Measurements from ENCODE around the gene CPXM2.

Gene CPXM2

DNA sequence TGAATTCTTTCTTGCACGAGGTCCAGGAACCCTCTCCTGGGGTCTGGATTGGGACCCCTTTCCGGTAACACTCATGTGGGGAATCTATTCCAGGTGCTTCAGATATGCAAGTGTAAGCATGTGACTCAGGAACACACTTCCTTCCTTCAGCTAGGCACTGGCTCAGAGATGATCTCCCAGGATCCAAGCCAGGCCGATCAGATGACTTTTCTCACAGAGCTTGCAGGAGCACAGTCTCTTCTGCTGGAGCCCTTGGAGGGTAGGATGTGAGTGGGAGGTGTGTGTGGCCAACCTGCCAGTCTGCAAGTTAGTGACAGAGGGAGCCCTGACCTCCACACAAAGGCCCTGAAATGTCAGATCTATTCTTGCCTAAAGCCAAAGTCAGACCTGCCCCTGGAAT is 108.3 kb downstream of the CPXM2 start:
- CTCF ChIA-PET, result no interaction called here
- no peak for DNase-seq (ENCODE audit: extremely low spot score)
- POLR2A ChIA-PET, result no interaction called here
- TF ChIP-seq LEF1 (IDR thresholded peaks at IDR 0.05; ENCODE audit: borderline replicate concordance), result no peak

DNA sequence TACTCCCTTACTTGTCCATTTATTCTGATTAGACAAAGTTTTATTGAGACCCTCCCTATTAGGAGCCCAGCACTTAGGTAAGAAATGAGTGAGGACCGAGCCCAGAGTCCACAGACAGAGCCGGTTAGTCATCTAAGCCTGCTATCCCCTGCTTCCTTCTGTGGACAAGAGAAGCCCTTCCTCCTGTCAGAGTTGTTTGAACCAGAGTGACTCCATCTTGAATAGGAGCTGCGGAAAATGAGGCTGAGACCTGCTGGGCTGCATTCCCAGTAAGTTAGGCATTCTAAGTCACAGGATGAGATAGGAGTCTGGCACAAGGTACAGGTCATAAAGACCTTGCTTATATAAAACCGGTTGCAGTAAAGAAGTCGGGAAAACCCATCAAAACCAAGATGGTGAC is 109.1 kb downstream of the CPXM2 start:
- TF ChIP-seq CTBP1 (IDR thresholded peaks at IDR 0.05; ENCODE audit: borderline replicate concordance) (no peak), NFRKB (IDR thresholded peaks at IDR 0.05) (no peak), SUZ12 (IDR thresholded peaks at IDR 0.05) (no peak), ELF4 (IDR thresholded peaks at IDR 0.05) (no peak), PKNOX1 (IDR thresholded peaks at IDR 0.05) (no peak), BHLHE40 (IDR thresholded peaks at IDR 0.05; ENCODE audit: borderline replicate concordance) (no peak), ARNT (IDR thresholded peaks at IDR 0.05) (no peak), SP1 (IDR thresholded peaks at IDR 0.05) (no peak), FOXA1 (IDR thresholded peaks at IDR 0.05) (no peak)
- DNase-seq (ENCODE audit: extremely low spot score), result no peak
- ChIA-PET POLR2A (no interaction called here), CTCF (no interaction called here)

DNA sequence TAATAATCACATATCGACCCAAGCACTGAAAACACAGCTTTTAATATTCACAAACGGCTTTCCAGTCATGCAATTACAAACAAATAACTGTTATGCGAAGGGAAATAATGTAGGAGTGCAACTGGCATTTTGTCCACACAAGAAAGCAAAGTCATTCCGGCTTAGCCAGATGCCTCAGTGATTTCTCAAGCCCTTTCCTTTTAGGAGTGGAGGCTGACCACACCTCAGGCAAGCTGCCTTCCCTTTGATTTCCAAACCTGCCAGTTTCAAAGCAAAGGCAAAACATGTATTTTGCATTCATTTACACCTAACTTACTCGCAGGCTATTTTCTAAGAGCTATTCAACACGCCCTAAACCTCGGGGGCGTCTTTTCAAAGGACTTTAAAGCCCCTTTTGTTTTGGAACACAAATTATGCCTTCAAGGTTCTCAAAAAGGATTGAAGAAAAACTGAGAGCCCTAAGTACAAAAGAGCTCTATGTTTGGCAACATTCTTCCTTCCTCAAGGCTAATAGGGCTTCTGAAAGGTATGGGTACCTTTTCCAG is 109.6 kb downstream of the CPXM2 start:
- DNase-seq (ENCODE audit: extremely low spot score), result no peak
- ChIA-PET CTCF (no interaction called here), POLR2A (no interaction called here)
- TF ChIP-seq PKNOX1 (IDR thresholded peaks at IDR 0.05) (no peak), TARDBP (IDR thresholded peaks at IDR 0.05) (no peak), FOXM1 (IDR thresholded peaks at IDR 0.05; ENCODE audit: borderline replicate concordance) (no peak), FOXK2 (IDR thresholded peaks at IDR 0.05) (no peak), SUZ12 (IDR thresholded peaks at IDR 0.05) (no peak)

DNA sequence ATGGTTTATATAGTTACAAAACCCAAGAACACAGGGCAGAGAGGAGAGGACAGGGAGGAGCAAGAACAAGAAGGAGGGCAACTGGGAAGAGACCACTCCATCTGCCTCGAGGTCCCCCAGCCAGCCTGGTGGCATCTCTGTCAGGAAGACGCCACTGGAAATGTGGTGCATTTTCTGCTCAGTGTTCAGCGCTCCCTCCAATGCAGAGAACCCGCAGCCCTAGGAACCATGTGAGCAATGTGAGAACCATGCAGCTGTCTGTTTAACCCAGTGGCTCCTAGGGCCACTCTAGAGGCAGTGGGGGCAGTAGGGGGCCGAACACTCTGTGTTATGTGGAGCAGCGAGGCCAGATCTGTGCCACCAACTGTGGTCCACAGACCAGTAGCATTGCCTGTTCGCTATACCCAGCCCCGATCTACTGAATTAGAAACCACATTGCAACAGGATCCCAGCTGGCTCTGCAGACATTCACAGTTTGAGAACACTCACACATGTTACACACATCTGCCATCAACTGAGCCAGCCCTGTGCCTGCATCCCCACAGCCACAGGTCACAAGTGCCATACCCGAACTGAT is 110.2 kb downstream of the CPXM2 start:
- CTCF ChIA-PET, result no interaction called here
- TF ChIP-seq L3MBTL2 (conservative IDR thresholded peaks at IDR 0.05), result no peak
- TF ChIP-seq SP1 (IDR thresholded peaks at IDR 0.05), result no peak
- TF ChIP-seq ELF4 (IDR thresholded peaks at IDR 0.05), result no peak
- TF ChIP-seq ZNF384 (IDR thresholded peaks at IDR 0.05), result no peak
- no peak for TF ChIP-seq FOXA1 (IDR thresholded peaks at IDR 0.05)
- TF ChIP-seq FOXK2 (IDR thresholded peaks at IDR 0.05), result no peak
- TF ChIP-seq SUZ12 (IDR thresholded peaks at IDR 0.05), result no peak
- no peak for TF ChIP-seq PKNOX1 (IDR thresholded peaks at IDR 0.05)
- TF ChIP-seq BHLHE40 (IDR thresholded peaks at IDR 0.05; ENCODE audit: borderline replicate concordance), result no peak
- TF ChIP-seq FOXM1 (IDR thresholded peaks at IDR 0.05; ENCODE audit: borderline replicate concordance), result no peak
- TF ChIP-seq LEF1 (IDR thresholded peaks at IDR 0.05; ENCODE audit: borderline replicate concordance), result no peak
- no peak for TF ChIP-seq CTBP1 (IDR thresholded peaks at IDR 0.05; ENCODE audit: borderline replicate concordance)
- no peak for TF ChIP-seq NFRKB (IDR thresholded peaks at IDR 0.05)
- no peak for DNase-seq (ENCODE audit: extremely low spot score)
- POLR2A ChIA-PET, result no interaction called here

GRCh38 chr10:123778719-123779517 is 112.7 kb downstream of the CPXM2 start:
- DNase-seq (ENCODE audit: extremely low spot score), result no peak
- no peak for TF ChIP-seq NFRKB (IDR thresholded peaks at IDR 0.05)
- no peak for TF ChIP-seq HDGF (IDR thresholded peaks at IDR 0.05; ENCODE audit: borderline replicate concordance)
- TF ChIP-seq FOXM1 (IDR thresholded peaks at IDR 0.05; ENCODE audit: borderline replicate concordance), result no peak
- no peak for TF ChIP-seq SUZ12 (IDR thresholded peaks at IDR 0.05)
- no peak for TF ChIP-seq L3MBTL2 (conservative IDR thresholded peaks at IDR 0.05)
- TF ChIP-seq ELF4 (IDR thresholded peaks at IDR 0.05), result no peak
- no peak for TF ChIP-seq LEF1 (IDR thresholded peaks at IDR 0.05; ENCODE audit: borderline replicate concordance)
- no peak for TF ChIP-seq CTBP1 (IDR thresholded peaks at IDR 0.05; ENCODE audit: borderline replicate concordance)
- no peak for TF ChIP-seq FOXA1 (IDR thresholded peaks at IDR 0.05)
- TF ChIP-seq TARDBP (IDR thresholded peaks at IDR 0.05), result no peak
- no peak for TF ChIP-seq PKNOX1 (IDR thresholded peaks at IDR 0.05)
- no peak for TF ChIP-seq ZNF384 (IDR thresholded peaks at IDR 0.05)
- no peak for TF ChIP-seq ARNT (IDR thresholded peaks at IDR 0.05)
- no peak for TF ChIP-seq FOXK2 (IDR thresholded peaks at IDR 0.05)
- TF ChIP-seq SP1 (IDR thresholded peaks at IDR 0.05), result no peak
- ChIA-PET POLR2A (no interaction called here), CTCF (interaction anchor here (0.6 kb wide), 1 partner anchor 11 kb away, joined by 3 read pairs; no protein-coding TSS in a partner anchor)

DNA sequence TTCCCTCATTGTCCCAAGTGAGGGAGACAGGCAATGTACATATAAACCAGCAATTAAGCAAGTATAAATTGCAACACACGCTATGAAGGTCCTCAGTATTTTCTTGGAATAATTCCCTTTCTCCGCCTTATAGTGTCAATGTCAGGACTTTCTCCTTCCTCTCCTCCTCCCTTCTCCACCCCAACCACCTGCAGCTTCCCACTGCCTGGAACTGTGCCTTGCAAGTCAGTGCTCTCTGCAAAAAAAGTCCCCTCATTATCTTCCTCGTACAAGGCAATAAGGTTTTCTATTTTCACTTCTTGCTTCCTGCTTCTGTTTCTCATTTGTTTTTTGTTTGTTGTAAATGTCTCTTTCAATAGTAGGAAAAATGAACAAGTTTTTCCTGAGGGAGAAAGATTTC is 113.7 kb downstream of the CPXM2 start:
- POLR2A ChIA-PET, result no interaction called here
- CTCF ChIA-PET, result no interaction called here
- TF ChIP-seq L3MBTL2 (conservative IDR thresholded peaks at IDR 0.05) (no peak), FOXA1 (IDR thresholded peaks at IDR 0.05) (no peak), SP1 (IDR thresholded peaks at IDR 0.05) (no peak), PKNOX1 (IDR thresholded peaks at IDR 0.05) (no peak), FOXK2 (IDR thresholded peaks at IDR 0.05) (no peak), LEF1 (IDR thresholded peaks at IDR 0.05; ENCODE audit: borderline replicate concordance) (no peak), ZNF384 (IDR thresholded peaks at IDR 0.05) (no peak), ARNT (IDR thresholded peaks at IDR 0.05) (no peak), FOXM1 (IDR thresholded peaks at IDR 0.05; ENCODE audit: borderline replicate concordance) (no peak), TARDBP (IDR thresholded peaks at IDR 0.05) (no peak), BHLHE40 (IDR thresholded peaks at IDR 0.05; ENCODE audit: borderline replicate concordance) (no peak), ELF4 (IDR thresholded peaks at IDR 0.05) (no peak), HDGF (IDR thresholded peaks at IDR 0.05; ENCODE audit: borderline replicate concordance) (no peak)
- DNase-seq (ENCODE audit: extremely low spot score), result no peak
